HuH-7 (cell line): ENCODE measurements around the gene FUT7.
"Not testable (repeated sequence)": the region's sequence is repeated elsewhere in the genome, so short reads cannot be mapped to it uniquely, and the experiment has no call there.

ENCODE experiments used
- DNase-seq: peaks from one replicate; pipeline ENCODE4 v3.0.0; 2011; ENCODE audit warnings: low spot score

The FUT7 gene

DNA sequence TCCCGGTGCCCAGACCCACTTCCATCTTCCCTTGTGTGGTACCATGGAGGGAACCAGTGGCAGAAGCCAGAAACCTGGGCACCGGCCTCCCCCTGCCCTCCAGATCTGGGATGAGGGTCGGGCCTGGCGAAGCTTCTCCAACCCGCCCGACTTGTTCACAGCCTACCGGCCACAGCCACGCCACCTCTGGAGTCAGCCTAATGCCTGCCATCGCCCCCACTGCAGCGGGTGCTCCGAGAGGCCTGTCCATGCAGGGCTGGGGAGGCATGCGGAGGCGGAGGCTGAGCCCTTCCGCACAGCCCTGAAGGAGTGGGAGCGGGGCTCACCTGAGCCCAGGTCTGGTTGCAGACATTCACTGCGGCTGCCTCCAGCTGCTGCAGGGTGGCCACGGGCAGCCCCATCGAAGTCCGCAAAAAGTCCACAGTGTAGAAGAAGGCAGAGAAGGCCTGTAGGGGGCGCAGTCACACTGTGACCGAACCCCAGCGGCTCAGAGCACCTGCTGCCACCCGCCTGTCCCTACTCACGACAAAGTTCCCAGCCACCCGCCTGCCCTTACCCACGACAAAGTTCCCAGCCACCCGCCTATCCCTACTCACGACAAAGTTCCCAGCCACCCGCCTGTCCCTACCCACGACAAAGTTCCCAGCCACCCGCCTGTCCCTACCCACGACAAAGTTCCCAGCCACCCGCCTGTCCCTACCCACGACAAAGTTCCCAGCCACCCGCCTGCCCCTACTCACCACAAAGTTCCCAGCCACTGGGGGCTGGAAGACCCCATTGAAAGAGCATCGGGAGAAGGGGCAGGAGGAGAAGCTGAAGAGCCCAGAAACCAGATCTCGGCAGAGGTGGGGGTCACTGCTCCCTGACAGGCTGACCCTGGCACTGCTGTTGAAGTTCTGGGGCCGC lies 17.9 kb upstream of the FUT7 start:
- peak; percentile 90 for DNase-seq

- no peak for DNase-seq
Observed at GRCh38 chr9:137048655-137049543, 17.0 kb upstream of the FUT7 start.

DNA sequence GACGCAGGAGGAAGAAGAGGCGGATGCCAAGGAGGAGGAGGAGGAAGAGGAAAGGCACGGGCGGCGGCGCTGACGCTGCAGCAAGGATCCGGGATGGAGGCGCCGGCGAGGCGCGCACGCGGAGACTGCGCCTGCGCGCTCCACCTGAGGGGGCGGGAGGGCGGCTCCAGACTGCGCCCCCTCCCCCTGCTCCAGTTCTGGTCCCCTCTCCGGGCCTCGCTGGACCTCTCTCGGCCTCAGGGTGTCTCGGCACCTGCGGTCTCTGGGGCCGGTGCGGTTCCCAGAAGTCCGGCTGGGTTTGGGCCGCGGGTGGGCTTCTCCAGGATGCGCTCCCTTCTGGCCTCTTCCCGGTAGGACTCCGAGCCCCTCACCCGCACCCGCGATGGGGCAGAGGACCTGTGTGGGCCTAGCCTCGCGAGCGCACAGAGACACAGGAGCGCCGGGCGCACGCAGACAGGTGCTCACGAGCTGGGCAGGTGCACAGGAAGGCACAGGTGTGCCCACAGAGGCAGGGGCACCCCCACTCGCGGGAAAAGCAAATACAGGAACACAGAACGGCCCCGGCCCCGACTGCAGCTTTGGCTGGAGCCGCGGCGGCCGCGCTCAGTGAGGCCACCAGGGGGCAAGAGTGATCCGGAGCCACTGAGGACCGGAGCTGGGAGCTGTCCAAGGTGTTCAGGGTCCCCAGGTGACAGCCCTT lies 14.3 kb upstream of the FUT7 start, which contains the start of gene NPDC1:
Gene NPDC1 (minus strand): TSS at position 90 of the 700 bp plus-strand sequence. CDS start 188 bp downstream, outside the sequence.
- DNase-seq = peak; percentile 99

- peak; percentile 45 for DNase-seq
Observed at GRCh38 chr9:137045294-137046087, 13.6 kb upstream of the FUT7 start.

DNA sequence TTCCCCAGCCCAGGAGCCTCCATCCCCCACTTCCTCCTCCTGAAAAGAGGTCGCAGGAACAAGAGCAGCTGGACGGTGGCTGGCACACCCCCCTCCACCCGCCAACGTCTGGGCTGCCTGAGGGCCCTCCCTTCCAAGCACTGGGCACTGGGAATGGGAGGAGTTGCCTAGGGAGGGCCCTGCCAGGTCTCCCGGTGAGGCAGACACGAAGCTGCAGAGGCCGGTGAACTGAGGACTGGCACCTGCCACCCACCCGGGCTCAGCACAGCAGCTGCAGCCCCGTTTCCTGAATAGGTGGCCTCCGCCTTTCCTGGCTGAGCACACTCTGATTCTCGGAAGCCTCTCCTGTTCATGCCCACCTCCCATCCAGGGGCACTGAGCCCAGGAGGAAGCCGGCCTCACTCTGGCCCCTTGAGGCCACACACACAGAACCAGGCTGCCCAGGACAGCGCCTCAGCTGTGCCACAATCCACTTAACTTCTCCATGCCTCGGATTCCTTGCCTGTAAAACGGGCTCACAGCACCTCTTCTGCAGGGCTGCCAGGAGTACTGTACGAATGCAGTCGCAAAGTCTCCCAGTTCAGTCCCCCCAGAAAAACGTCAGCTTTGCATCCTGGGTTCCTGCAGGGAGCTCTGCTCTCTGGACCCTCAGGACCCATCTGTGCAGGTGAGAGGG lies 12.8 kb upstream of the FUT7 start:
- no peak for DNase-seq

DNA sequence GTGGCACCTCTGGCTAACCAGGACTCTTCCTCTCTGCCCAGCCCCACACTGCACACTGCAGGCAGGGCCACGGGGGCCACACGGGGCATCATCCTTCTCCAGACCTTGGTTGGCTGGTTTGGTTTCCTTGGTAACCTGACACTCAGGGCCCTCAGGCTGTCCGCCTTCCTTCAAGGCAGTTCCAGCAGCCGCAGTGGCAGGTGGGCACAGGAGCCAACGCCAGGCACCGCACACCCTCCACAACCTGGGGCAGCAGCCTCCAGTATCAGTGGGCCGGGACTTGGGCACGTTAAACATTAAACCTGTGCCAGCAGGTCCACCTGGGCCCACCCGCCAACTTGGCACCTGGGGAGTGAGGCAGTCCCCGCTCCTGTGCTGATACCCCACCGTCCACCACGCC lies 12.1 kb upstream of the FUT7 start:
- no peak for DNase-seq

- no peak for DNase-seq
Observed at GRCh38 chr9:137042751-137043727, 11.2 kb upstream of the FUT7 start.

DNA sequence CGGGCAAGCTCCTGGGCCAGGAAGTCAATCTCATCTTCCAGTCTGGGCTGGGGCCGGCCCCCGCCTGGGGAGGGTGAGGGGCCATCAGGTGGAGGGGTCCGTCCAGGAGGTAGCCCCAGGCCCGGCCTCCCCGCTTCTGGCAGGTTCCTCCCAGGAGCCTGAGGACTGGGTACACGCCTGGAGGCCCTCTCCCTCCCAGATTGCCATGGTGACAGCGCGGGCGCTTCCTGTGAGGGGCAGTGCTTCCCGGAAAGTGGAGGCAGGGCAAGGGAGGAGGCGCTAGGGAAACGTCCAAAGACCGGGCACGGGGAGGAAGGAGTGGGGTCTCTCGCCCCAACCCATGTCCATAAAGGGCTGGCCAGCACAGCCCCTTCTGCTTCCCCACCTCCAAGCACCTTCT lies 9.2 kb upstream of the FUT7 start:
- no peak for DNase-seq

- no peak for DNase-seq
Observed at GRCh38 chr9:137040568-137040967, 8.7 kb upstream of the FUT7 start.

DNA sequence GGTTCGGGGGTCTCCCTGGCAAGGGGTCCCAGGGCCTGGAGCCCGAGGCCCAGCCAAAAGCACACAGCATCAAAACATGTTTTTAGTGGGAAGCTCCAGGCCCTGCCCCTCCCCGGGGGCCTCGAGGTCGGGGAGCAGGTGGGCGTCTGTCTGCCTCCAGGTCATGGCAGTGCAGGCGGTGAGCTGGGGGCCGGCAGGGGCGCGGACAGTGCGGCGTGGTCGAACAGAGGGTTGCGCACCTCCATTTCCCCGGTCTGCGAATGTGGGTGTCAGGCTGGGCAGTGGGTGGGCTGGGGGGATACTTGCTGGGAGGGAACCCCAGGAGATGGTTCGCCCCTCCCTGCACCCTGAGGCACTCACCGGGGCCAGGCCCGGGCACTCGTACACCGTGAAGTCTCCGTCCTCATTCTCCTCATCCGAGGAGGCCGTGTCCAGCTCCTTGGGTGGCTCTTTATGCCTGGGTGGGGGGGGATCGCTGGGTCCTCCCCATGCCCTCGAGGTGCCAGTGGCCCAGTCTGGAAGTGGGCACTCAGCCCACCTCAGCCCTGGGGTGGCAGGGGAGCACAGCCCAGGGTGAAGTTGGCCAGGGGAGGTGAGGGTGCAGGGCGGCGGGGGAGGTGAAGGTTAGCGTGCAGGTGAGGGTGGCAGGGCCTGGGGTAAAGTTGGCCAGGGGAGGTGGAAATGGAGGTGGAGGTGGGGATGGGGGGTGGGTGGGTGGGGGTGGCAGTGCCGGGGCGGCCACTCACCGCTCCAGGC lies 7.9 kb upstream of the FUT7 start:
- DNase-seq = no peak

DNA sequence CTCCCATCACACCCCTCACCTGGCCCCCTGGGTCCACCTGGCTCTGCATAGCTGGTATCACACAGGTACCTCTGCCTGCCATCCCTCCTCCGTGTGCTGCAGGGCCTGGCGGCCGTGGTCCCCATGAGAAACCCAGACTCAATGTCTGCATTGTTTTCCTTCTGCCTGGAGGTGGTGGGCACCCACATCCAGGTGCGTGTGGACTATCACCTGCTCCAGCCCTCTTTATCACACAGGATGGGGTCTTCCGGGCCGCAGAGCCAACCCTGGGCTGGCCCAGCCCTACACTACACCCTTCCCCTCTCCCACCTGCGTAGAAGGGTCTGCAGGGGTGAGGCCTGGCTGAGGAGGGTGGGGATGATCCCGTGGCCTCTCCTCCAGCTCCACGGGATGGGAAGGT lies 7.0 kb upstream of the FUT7 start:
- no peak for DNase-seq

DNA sequence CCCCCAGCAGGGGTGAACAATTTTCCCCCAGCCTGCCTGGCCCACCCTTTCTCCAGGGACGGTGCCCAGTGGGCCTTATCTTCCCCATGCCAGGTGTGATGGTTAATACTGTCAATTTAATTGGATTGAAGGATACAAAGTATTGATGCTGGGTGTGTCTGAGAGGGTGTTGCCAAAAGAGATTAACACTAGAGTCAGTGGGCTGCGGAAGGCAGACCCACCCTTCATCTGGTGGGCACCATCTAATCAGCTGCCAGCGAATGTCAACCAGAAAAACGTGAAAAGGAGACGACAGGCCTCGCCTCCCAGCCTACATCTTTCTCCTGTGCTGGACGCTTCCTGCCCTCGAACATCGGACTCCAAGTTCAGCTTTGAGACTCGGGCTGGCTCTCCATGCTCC lies 5.6 kb upstream of the FUT7 start:
- no peak for DNase-seq

- no peak for DNase-seq
Observed at GRCh38 chr9:137037035-137037434, 5.1 kb upstream of the FUT7 start.

- DNase-seq = no peak
Observed at GRCh38 chr9:137035937-137036336, 4.0 kb upstream of the FUT7 start.

DNA sequence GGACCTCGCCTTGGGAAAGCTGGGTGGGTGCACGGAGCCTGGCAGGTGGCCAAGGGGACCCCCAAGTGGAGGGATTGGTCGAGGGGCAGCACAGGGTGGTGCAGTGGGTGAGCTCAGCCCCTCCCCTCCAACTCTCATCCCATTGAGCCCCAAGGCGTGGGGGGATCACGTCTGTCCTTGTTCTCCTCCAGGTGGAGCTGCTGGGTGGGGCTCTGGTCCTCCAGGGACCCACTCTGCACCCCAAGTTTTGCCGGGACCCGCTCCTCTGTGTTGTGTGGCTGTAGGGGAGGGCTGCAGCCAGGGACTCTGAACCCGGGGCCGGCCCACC lies 3.6 kb upstream of the FUT7 start:
- no peak for DNase-seq

DNA sequence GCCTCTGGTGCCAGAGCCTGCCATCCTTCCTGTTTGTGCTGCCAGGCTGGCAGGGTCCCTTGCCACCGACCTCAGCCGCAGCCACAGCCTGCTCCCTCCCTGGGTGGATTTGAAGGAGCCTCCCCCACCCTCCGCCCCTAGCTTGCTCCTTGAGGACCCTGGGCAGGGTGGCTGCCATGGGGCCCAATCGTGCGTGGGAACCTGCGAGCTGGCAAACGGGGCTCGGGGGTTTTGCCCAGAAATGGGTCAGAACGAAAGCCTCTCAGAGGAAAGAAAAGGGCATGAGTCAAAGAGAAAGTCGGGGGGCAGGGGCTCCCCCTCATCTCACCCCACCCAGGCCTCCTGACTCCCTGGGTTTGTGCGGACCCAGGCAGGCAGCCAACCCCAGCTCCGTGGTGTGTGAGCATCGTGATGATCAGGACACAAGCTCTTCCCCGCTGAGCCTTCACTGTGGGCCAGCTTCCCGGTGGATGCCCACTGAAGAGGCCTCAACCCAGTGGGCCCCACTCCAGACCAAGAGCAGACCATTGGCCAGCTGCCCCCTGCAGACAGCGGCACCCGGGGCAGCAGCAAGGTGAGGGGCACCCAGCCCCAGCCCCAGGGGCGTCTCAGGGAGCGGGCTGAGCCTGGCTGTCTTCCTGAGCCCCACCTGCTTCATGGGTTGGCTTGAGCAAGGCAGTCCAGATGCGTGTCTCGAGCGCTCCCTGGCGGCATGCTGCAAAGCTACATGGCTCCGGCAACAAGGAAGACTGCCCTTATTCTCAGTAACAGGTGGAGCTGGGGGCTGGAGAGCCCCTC lies 3.0 kb upstream of the FUT7 start:
- peak; percentile 98 for DNase-seq

DNA sequence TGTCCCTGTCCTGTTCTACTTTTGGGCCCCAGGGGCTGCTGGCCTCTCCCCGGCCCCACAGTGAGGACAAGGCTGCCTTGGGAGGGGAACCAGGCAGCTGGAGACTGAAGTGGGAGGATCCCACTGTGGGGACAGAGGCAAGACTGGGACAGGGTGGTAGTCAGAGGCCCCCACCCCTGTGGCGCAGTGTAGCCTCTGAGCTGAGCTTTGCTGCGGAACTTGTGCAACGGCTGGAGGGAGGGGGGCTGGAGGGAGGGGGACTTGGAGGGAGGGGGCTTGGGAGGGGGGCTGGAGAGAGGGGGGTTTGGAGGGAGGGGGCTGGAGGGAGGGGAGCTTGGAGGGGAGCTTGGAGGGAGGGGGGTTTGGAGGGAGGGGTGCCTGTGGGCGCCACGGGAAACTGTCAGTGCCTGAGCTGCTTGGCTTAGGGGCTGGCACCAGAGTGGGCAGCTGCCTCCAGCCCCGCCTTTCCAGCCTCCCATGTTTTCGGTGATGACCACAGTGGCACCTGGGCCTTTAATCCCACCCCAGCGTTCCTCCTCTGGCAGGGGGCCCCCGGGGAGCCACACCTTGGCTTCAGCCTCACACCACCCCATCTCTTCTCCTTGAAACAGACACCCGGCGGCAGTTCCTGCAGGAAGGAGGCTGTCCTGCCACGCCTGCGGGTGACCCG lies 2.3 kb upstream of the FUT7 start:
- DNase-seq = peak; percentile 48

GRCh38 chr9:137033481-137033880 lies 1.6 kb upstream of the FUT7 start:
- not testable (repeated sequence) for DNase-seq
